GM12892 (cell line): ENCODE results near the gene OR5K2.

Experiments
- POLR2A ChIP-seq: IDR thresholded peaks from 2 replicates; pipeline ENCODE4 v1.6.1; 2011; ENCODE audit warnings: low read depth, low read length, control low read depth
- POLR2AphosphoS5 ChIP-seq: IDR thresholded peaks from 2 replicates; pipeline ENCODE4 v1.6.1; 2011; ENCODE audit warnings: low read depth, low read length, control low read depth

- TF ChIP-seq POLR2A, result no peak
- TF ChIP-seq POLR2AphosphoS5, result no peak
Measured at GRCh38 chr3:98497381-98497780, at the start of gene OR5K2.
